NCI-H2081 (cell line): ENCODE results near the gene UBR2.
"Not testable (repeated sequence)": the region's sequence is repeated elsewhere in the genome, so short reads cannot be mapped to it uniquely, and the experiment has no call there.

Experiments
- DNase-seq, 2 experiments: peaks; one replicate each; lab custom pipeline; 2025; lab: John Stamatoyannopoulos, UW

The UBR2 gene

GRCh38 chr6:42727627-42728026 lies 163.8 kb downstream of the UBR2 start:
- DNase-seq, result no peak

GRCh38 chr6:42729731-42730130 lies 165.9 kb downstream of the UBR2 start:
- no peak for DNase-seq

- DNase-seq, result not testable (repeated sequence)
Measured at GRCh38 chr6:42733867-42734481, 170.1 kb downstream of the UBR2 start.

- no peak for DNase-seq
Measured at GRCh38 chr6:42735976-42736375, 172.1 kb downstream of the UBR2 start.

- no peak for DNase-seq
Measured at GRCh38 chr6:42740725-42741124, 176.9 kb downstream of the UBR2 start.

- DNase-seq, result peak; percentile 65 to 83
Measured at GRCh38 chr6:42742116-42742894, 178.5 kb downstream of the UBR2 start.
